PC-3 (cell line): ENCODE data around the gene RABL6.

Experiments
- EZH2phosphoT487 ChIP-seq: fragments of 300-600 bp; sonication (generic); IDR thresholded peaks from 2 replicates; pipeline ENCODE4 v1.6.1; 2018; ENCODE audit warnings: mild to moderate bottlenecking, antibody characterized with exemption, low read length, borderline replicate concordance
- TF ChIP-seq, protein P1 (sequence below): fragments of 300-600 bp; sonication (generic); conservative IDR thresholded peaks from 2 replicates; pipeline ENCODE4 v1.5.1; 2017; ENCODE audit warnings: antibody characterized with exemption, low read depth, mild to moderate bottlenecking, low read length

DNA sequence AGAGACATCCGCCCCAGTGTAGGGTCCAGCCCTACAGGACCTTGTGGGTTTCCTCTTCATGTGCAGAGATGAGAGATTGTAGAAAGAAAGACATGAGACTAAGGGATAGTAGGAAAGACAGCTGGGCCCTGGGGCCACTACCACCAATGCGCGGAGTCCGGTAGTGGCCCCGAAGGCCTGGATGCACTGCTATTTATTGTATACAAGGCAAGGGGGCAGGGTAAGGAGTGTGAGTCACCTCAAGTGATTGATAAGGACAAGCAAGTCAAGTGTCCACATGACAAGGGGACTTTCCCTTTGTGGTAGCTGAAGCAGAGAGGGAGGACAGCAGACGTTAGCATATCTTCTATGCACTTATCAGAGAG lies 22.8 kb upstream of the RABL6 start:
- TF ChIP-seq, protein P1, sequence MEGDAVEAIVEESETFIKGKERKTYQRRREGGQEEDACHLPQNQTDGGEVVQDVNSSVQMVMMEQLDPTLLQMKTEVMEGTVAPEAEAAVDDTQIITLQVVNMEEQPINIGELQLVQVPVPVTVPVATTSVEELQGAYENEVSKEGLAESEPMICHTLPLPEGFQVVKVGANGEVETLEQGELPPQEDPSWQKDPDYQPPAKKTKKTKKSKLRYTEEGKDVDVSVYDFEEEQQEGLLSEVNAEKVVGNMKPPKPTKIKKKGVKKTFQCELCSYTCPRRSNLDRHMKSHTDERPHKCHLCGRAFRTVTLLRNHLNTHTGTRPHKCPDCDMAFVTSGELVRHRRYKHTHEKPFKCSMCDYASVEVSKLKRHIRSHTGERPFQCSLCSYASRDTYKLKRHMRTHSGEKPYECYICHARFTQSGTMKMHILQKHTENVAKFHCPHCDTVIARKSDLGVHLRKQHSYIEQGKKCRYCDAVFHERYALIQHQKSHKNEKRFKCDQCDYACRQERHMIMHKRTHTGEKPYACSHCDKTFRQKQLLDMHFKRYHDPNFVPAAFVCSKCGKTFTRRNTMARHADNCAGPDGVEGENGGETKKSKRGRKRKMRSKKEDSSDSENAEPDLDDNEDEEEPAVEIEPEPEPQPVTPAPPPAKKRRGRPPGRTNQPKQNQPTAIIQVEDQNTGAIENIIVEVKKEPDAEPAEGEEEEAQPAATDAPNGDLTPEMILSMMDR = no peak
- no peak for TF ChIP-seq EZH2phosphoT487
